Urinary bladder (tissue), 4 donors: ENCODE results near the gene MAGI1. TPM values are rescaled to one million over a fixed set of nuclear protein-coding genes. Genes with fewer than 3 reads are reported as not detected.
"Not testable (repeated sequence)": the region's sequence is repeated elsewhere in the genome, so short reads cannot be mapped to it uniquely, and the experiment has no call there.

Experiments used
- DNase-seq: peaks from one replicate; pipeline ENCODE4 v3.0.0-alpha.2; 2015; ENCODE audit errors: extremely low spot score
- H3K27ac ChIP-seq: one replicate; pipeline ENCODE4 v1.5.1; 2013; ENCODE audit warnings: low read depth, mild to moderate bottlenecking, moderate library complexity
- H3K36me3 ChIP-seq: one replicate; pipeline ENCODE4 v1.6.1; 2013; ENCODE audit warnings: mild to moderate bottlenecking, moderate library complexity; ENCODE audit not compliant: insufficient read depth
- H3K4me1 ChIP-seq: one replicate; pipeline ENCODE4 v1.6.1; 2013; ENCODE audit warnings: mild to moderate bottlenecking, moderate library complexity; ENCODE audit not compliant: insufficient read depth
- H3K4me3 ChIP-seq: one replicate; pipeline ENCODE4 v1.5.1; 2013; ENCODE audit warnings: low read depth, low read length
- WGBS: extraction: QIAGEN DNeasy Blood & Tissue Kit; methylation state at CpG from one replicate; pipeline ENCODE4 v1.1.7; 2013; 5-methylcytosine and 5-hydroxymethylcytosine counted together
- polyA plus RNA-seq: library from polyadenylated mRNA; stranded (reverse); fragments of 200-250 nt; gene quantifications from one replicate; pipeline ENCODE4 v1.2.3, GENCODE V29; 2013
- total RNA-seq: library from RNA; depleted of rRNA; stranded (reverse); fragments of >200 nt; gene quantifications from one replicate; pipeline ENCODE4 v1.2.3, GENCODE V29; 2014
- donor health status: healthy with polysubstance abuse.
- donor health status: healthy.

MAGI1 gene
- total and polyA plus RNA-seq, 2 donors: 9.7 to 46.7 TPM

- not testable (repeated sequence) for H3K4me1 ChIP-seq, H3K27ac ChIP-seq, DNase-seq, H3K36me3 ChIP-seq, H3K4me3 ChIP-seq
- WGBS: 93% methylated on average over 11 of the region's 11 CpGs
Observed at GRCh38 chr3:65565744-65566143, 473.0 kb downstream of the MAGI1 start.

- 82% methylated on average over 3 of the region's 3 CpGs for WGBS
- no peak for DNase-seq
Observed at GRCh38 chr3:65564483-65564882, 474.2 kb downstream of the MAGI1 start.

GRCh38 chr3:65563861-65564260 lies 474.9 kb downstream of the MAGI1 start:
- H3K36me3 ChIP-seq: no peaks in the 10 kb centered on the region
- H3K4me1 ChIP-seq: no peaks in the 10 kb centered on the region
- no peak for DNase-seq
- no peak overlapping the region for H3K4me3 ChIP-seq
- H3K27ac ChIP-seq: no peak overlapping the region
- WGBS: 87% methylated on average over 5 of the region's 5 CpGs

More at GRCh38 chr3:65564483-65564882, 474.2 kb downstream of the MAGI1 start:
- no peak overlapping the region for H3K4me3 ChIP-seq
- no peaks in the 10 kb centered on the region for H3K4me1 ChIP-seq
- H3K36me3 ChIP-seq: no peaks in the 10 kb centered on the region
- H3K27ac ChIP-seq: no peak overlapping the region

- WGBS: 91% methylated on average over 2 of the region's 2 CpGs
- no peak for DNase-seq
- H3K4me3 ChIP-seq: no peak overlapping the region
- no peaks in the 10 kb centered on the region for H3K4me1 ChIP-seq
- H3K36me3 ChIP-seq: no peaks in the 10 kb centered on the region
- no peak overlapping the region for H3K27ac ChIP-seq
Observed at GRCh38 chr3:65562447-65562846, 476.3 kb downstream of the MAGI1 start.

GRCh38 chr3:65561617-65562016 lies 477.1 kb downstream of the MAGI1 start:
- no peak for DNase-seq
- Histone ChIP-seq H3K4me1 (no peaks in the 10 kb centered on the region), H3K4me3 (no peak overlapping the region), H3K27ac (no peak overlapping the region), H3K36me3 (no peaks in the 10 kb centered on the region)
- WGBS: 86% methylated on average over 3 of the region's 3 CpGs

GRCh38 chr3:65560901-65561300 lies 477.8 kb downstream of the MAGI1 start:
- WGBS: 84% methylated on average over 4 of the region's 4 CpGs
- H3K4me1 ChIP-seq: no peaks in the 10 kb centered on the region
- no peak overlapping the region for H3K27ac ChIP-seq
- DNase-seq: no peak
- H3K4me3 ChIP-seq: no peak overlapping the region
- H3K36me3 ChIP-seq: no peaks in the 10 kb centered on the region

- whole genome bisulfite sequencing: 89% methylated on average over 5 of the region's 5 CpGs
- Histone ChIP-seq H3K4me1 (no peaks in the 10 kb centered on the region), H3K27ac (no peak overlapping the region), H3K4me3 (no peak overlapping the region), H3K36me3 (no peaks in the 10 kb centered on the region)
- DNase-seq: no peak
Observed at GRCh38 chr3:65560133-65560532, 478.6 kb downstream of the MAGI1 start.

GRCh38 chr3:65559643-65560042 lies 479.1 kb downstream of the MAGI1 start:
- Histone ChIP-seq H3K4me1 (no peaks in the 10 kb centered on the region), H3K36me3 (no peaks in the 10 kb centered on the region), H3K4me3 (no peak overlapping the region), H3K27ac (no peak overlapping the region)
- DNase-seq: no peak
- 93% methylated on average over 10 of the region's 10 CpGs for WGBS

- no peak for DNase-seq
- H3K4me1 ChIP-seq: no peaks in the 10 kb centered on the region
- no peak overlapping the region for H3K27ac ChIP-seq
- no peak overlapping the region for H3K4me3 ChIP-seq
- H3K36me3 ChIP-seq: no peaks in the 10 kb centered on the region
- WGBS: 93% methylated on average over 1 of the region's 1 CpG
Observed at GRCh38 chr3:65558826-65559225, 479.9 kb downstream of the MAGI1 start.

- Histone ChIP-seq H3K36me3 (no peaks in the 10 kb centered on the region), H3K27ac (no peak overlapping the region), H3K4me3 (no peak overlapping the region), H3K4me1 (no peaks in the 10 kb centered on the region)
- no peak for DNase-seq
- WGBS: 81% methylated on average over 6 of the region's 6 CpGs
Observed at GRCh38 chr3:65557899-65558564, 480.7 kb downstream of the MAGI1 start.

- 76% methylated on average over 5 of the region's 5 CpGs for WGBS
- Histone ChIP-seq H3K4me3 (no peak overlapping the region), H3K36me3 (no peaks in the 10 kb centered on the region), H3K27ac (no peak overlapping the region), H3K4me1 (no peaks in the 10 kb centered on the region)
- no peak for DNase-seq
Observed at GRCh38 chr3:65556934-65557577, 481.7 kb downstream of the MAGI1 start.

GRCh38 chr3:65552434-65552833 lies 486.3 kb downstream of the MAGI1 start:
- WGBS: 92% methylated on average over 1 of the region's 1 CpG
- H3K4me1 ChIP-seq: peaks cover 1% of the 10 kb centered on the region
- no peaks in the 10 kb centered on the region for H3K36me3 ChIP-seq
- DNase-seq: no peak
- H3K4me3 ChIP-seq: no peak overlapping the region
- no peak overlapping the region for H3K27ac ChIP-seq

GRCh38 chr3:65551945-65552344 lies 486.8 kb downstream of the MAGI1 start:
- 57% methylated on average over 1 of the region's 1 CpG for WGBS
- Histone ChIP-seq H3K4me3 (no peak overlapping the region), H3K36me3 (no peaks in the 10 kb centered on the region), H3K4me1 (peaks cover 1% of the 10 kb centered on the region), H3K27ac (no peak overlapping the region)
- no peak for DNase-seq

- H3K4me1 ChIP-seq: peaks cover 1% of the 10 kb centered on the region
Observed at GRCh38 chr3:65550137-65550536, 488.6 kb downstream of the MAGI1 start.

More at GRCh38 chr3:65550137-65550536, 488.6 kb downstream of the MAGI1 start:
- Histone ChIP-seq H3K27ac (no peak overlapping the region), H3K4me3 (no peak overlapping the region), H3K36me3 (no peaks in the 10 kb centered on the region)
- WGBS: 93% methylated on average over 2 of the region's 2 CpGs
- no peak for DNase-seq
